ENCODE results near the gene CRYBA2.

The CRYBA2 gene

GRCh38 chr2:219029829-219030165 lies 36.6 kb upstream of the CRYBA2 start:
- ATAC-seq (replicated peaks; ENCODE audit: extremely low read depth, poor library complexity, severe bottlenecking): peak; percentile 76
- peaks cover 74% of the 10 kb centered on the region for H3K27me3 Mint-ChIP-seq
- H3K4me3 Mint-ChIP-seq: no peak overlapping the region
- peak; percentile 57 to 73 for DNase-seq (ENCODE audit: low spot score in 2 of 2)
- no peaks in the 10 kb centered on the region for H3K4me1 Mint-ChIP-seq
- H3K36me3 Mint-ChIP-seq (ENCODE audit: insufficient read depth): peaks cover 3% of the 10 kb centered on the region
- no peak overlapping the region for H3K27ac Mint-ChIP-seq (ENCODE audit: low read depth)
- H3K9me3 Mint-ChIP-seq: no peaks in the 10 kb centered on the region

- Mint-ChIP-seq H3K9me3 (no peaks in the 10 kb centered on the region), H3K4me1 (no peaks in the 10 kb centered on the region), H3K4me3 (no peak overlapping the region), H3K27me3 (peaks cover 70% of the 10 kb centered on the region), H3K27ac (ENCODE audit: low read depth) (no peak overlapping the region), H3K36me3 (ENCODE audit: insufficient read depth) (peaks cover 3% of the 10 kb centered on the region)
- DNase-seq (ENCODE audit: low spot score in 2 of 2) (no peak), ATAC-seq (replicated peaks; ENCODE audit: extremely low read depth, poor library complexity, severe bottlenecking) (no peak)
Measured at GRCh38 chr2:219028996-219029828, 36.0 kb upstream of the CRYBA2 start.

GRCh38 chr2:219028141-219028540 lies 34.9 kb upstream of the CRYBA2 start:
- no peak overlapping the region for H3K4me3 Mint-ChIP-seq
- H3K27ac Mint-ChIP-seq (ENCODE audit: low read depth): no peak overlapping the region
- ATAC-seq (replicated peaks; ENCODE audit: extremely low read depth, poor library complexity, severe bottlenecking): no peak
- no peaks in the 10 kb centered on the region for H3K4me1 Mint-ChIP-seq
- peaks cover 61% of the 10 kb centered on the region for H3K27me3 Mint-ChIP-seq
- DNase-seq (ENCODE audit: low spot score in 2 of 2): no peak
- peaks cover 2% of the 10 kb centered on the region for H3K36me3 Mint-ChIP-seq (ENCODE audit: insufficient read depth)
- H3K9me3 Mint-ChIP-seq: no peaks in the 10 kb centered on the region

GRCh38 chr2:219027511-219028055 lies 34.4 kb upstream of the CRYBA2 start:
- Mint-ChIP-seq H3K9me3 (no peaks in the 10 kb centered on the region), H3K27me3 (peaks cover 61% of the 10 kb centered on the region), H3K27ac (ENCODE audit: low read depth) (no peak overlapping the region), H3K4me1 (no peaks in the 10 kb centered on the region), H3K36me3 (ENCODE audit: insufficient read depth) (peaks cover 1% of the 10 kb centered on the region), H3K4me3 (no peak overlapping the region)
- ATAC-seq (replicated peaks; ENCODE audit: extremely low read depth, poor library complexity, severe bottlenecking): no peak
- DNase-seq (ENCODE audit: low spot score in 2 of 2): no peak

GRCh38 chr2:219026946-219027345 lies 33.7 kb upstream of the CRYBA2 start:
- ATAC-seq (replicated peaks; ENCODE audit: extremely low read depth, poor library complexity, severe bottlenecking): no peak

GRCh38 chr2:219025637-219026585 lies 32.7 kb upstream of the CRYBA2 start:
- peaks cover 1% of the 10 kb centered on the region for H3K36me3 Mint-ChIP-seq (ENCODE audit: insufficient read depth)
- peaks cover 57% of the 10 kb centered on the region for H3K27me3 Mint-ChIP-seq
- no peak overlapping the region for H3K4me3 Mint-ChIP-seq

More at GRCh38 chr2:219026946-219027345, 33.7 kb upstream of the CRYBA2 start:
- H3K4me3 Mint-ChIP-seq: no peak overlapping the region
- no peak for DNase-seq (ENCODE audit: low spot score in 2 of 2)
- H3K27me3 Mint-ChIP-seq: peaks cover 61% of the 10 kb centered on the region
- H3K36me3 Mint-ChIP-seq (ENCODE audit: insufficient read depth): peaks cover 1% of the 10 kb centered on the region
- H3K9me3 Mint-ChIP-seq: no peaks in the 10 kb centered on the region
- no peaks in the 10 kb centered on the region for H3K4me1 Mint-ChIP-seq
- H3K27ac Mint-ChIP-seq (ENCODE audit: low read depth): no peak overlapping the region

GRCh38 chr2:219024059-219024458 lies 30.8 kb upstream of the CRYBA2 start:
- no peaks in the 10 kb centered on the region for H3K9me3 Mint-ChIP-seq
- peaks cover 1% of the 10 kb centered on the region for H3K36me3 Mint-ChIP-seq (ENCODE audit: insufficient read depth)
- no peaks in the 10 kb centered on the region for H3K4me1 Mint-ChIP-seq
- peaks cover 48% of the 10 kb centered on the region for H3K27me3 Mint-ChIP-seq
- H3K27ac Mint-ChIP-seq (ENCODE audit: low read depth): no peak overlapping the region
- DNase-seq (ENCODE audit: low spot score in 2 of 2) (no peak), ATAC-seq (replicated peaks; ENCODE audit: extremely low read depth, poor library complexity, severe bottlenecking) (no peak)
- H3K4me3 Mint-ChIP-seq: no peak overlapping the region

More at GRCh38 chr2:219025637-219026585, 32.7 kb upstream of the CRYBA2 start:
- no peak for ATAC-seq (replicated peaks; ENCODE audit: extremely low read depth, poor library complexity, severe bottlenecking)
- H3K9me3 Mint-ChIP-seq: no peaks in the 10 kb centered on the region
- H3K4me1 Mint-ChIP-seq: no peaks in the 10 kb centered on the region
- no peak for DNase-seq (ENCODE audit: low spot score in 2 of 2)
- no peak overlapping the region for H3K27ac Mint-ChIP-seq (ENCODE audit: low read depth)

GRCh38 chr2:219023045-219023605 lies 29.9 kb upstream of the CRYBA2 start:
- no peaks in the 10 kb centered on the region for H3K9me3 Mint-ChIP-seq
- no peak overlapping the region for H3K27ac Mint-ChIP-seq (ENCODE audit: low read depth)
- DNase-seq (ENCODE audit: low spot score in 2 of 2): no peak
- no peak overlapping the region for H3K4me3 Mint-ChIP-seq
- no peak for ATAC-seq (replicated peaks; ENCODE audit: extremely low read depth, poor library complexity, severe bottlenecking)
- H3K4me1 Mint-ChIP-seq: no peaks in the 10 kb centered on the region
- H3K27me3 Mint-ChIP-seq: peaks cover 48% of the 10 kb centered on the region
- H3K36me3 Mint-ChIP-seq (ENCODE audit: insufficient read depth): no peaks in the 10 kb centered on the region

- Mint-ChIP-seq H3K36me3 (ENCODE audit: insufficient read depth) (no peaks in the 10 kb centered on the region), H3K9me3 (no peaks in the 10 kb centered on the region), H3K27ac (ENCODE audit: low read depth) (no peak overlapping the region), H3K4me3 (no peak overlapping the region), H3K4me1 (no peaks in the 10 kb centered on the region), H3K27me3 (peaks cover 43% of the 10 kb centered on the region)
- DNase-seq (ENCODE audit: low spot score in 2 of 2) (no peak), ATAC-seq (replicated peaks; ENCODE audit: extremely low read depth, poor library complexity, severe bottlenecking) (no peak)
Measured at GRCh38 chr2:219022616-219023015, 29.4 kb upstream of the CRYBA2 start.

GRCh38 chr2:219022041-219022440 lies 28.8 kb upstream of the CRYBA2 start:
- H3K4me1 Mint-ChIP-seq: no peaks in the 10 kb centered on the region
- DNase-seq (ENCODE audit: low spot score in 2 of 2) (no peak), ATAC-seq (replicated peaks; ENCODE audit: extremely low read depth, poor library complexity, severe bottlenecking) (no peak)
- H3K9me3 Mint-ChIP-seq: no peaks in the 10 kb centered on the region
- peaks cover 37% of the 10 kb centered on the region for H3K27me3 Mint-ChIP-seq
- no peak overlapping the region for H3K27ac Mint-ChIP-seq (ENCODE audit: low read depth)
- H3K36me3 Mint-ChIP-seq (ENCODE audit: insufficient read depth): no peaks in the 10 kb centered on the region
- H3K4me3 Mint-ChIP-seq: no peak overlapping the region

- ATAC-seq (replicated peaks; ENCODE audit: extremely low read depth, poor library complexity, severe bottlenecking) (no peak), DNase-seq (ENCODE audit: low spot score in 2 of 2) (no peak)
- H3K9me3 Mint-ChIP-seq: no peaks in the 10 kb centered on the region
- no peak overlapping the region for H3K4me3 Mint-ChIP-seq
- no peak overlapping the region for H3K27ac Mint-ChIP-seq (ENCODE audit: low read depth)
- H3K27me3 Mint-ChIP-seq: peaks cover 36% of the 10 kb centered on the region
- peaks cover 2% of the 10 kb centered on the region for H3K36me3 Mint-ChIP-seq (ENCODE audit: insufficient read depth)
- no peaks in the 10 kb centered on the region for H3K4me1 Mint-ChIP-seq
Measured at GRCh38 chr2:219021591-219021990, 28.4 kb upstream of the CRYBA2 start.

- H3K36me3 Mint-ChIP-seq (ENCODE audit: insufficient read depth): peaks cover 3% of the 10 kb centered on the region
- H3K4me1 Mint-ChIP-seq: no peaks in the 10 kb centered on the region
- H3K4me3 Mint-ChIP-seq: no peak overlapping the region
- peaks cover 35% of the 10 kb centered on the region for H3K27me3 Mint-ChIP-seq
- ATAC-seq (replicated peaks; ENCODE audit: extremely low read depth, poor library complexity, severe bottlenecking) (no peak), DNase-seq (ENCODE audit: low spot score in 2 of 2) (no peak)
- no peaks in the 10 kb centered on the region for H3K9me3 Mint-ChIP-seq
- H3K27ac Mint-ChIP-seq (ENCODE audit: low read depth): no peak overlapping the region
Measured at GRCh38 chr2:219020604-219021365, 27.6 kb upstream of the CRYBA2 start.
